NCI-H82 treated with DMSO at 0.1 percent for 48 hours (cell line): ENCODE data around the gene GIMAP5.
"Not testable (repeated sequence)": the region's sequence is repeated elsewhere in the genome, so short reads cannot be mapped to it uniquely, and the experiment has no call there.

ENCODE experiments used
- DNase-seq: peaks from one replicate; lab custom pipeline; 2025; ENCODE audit not compliant: unreplicated experiment; lab: John Stamatoyannopoulos, UW

The GIMAP5 gene

GRCh38 chr7:150766334-150766709 lies 29.1 kb downstream of the GIMAP5 start:
- no peak for DNase-seq

GRCh38 chr7:150769768-150770167 lies 32.5 kb downstream of the GIMAP5 start:
- DNase-seq = no peak

GRCh38 chr7:150774131-150774530 lies 36.9 kb downstream of the GIMAP5 start:
- not testable (repeated sequence) for DNase-seq

- no peak for DNase-seq
Measured at GRCh38 chr7:150778014-150778737, 41.0 kb downstream of the GIMAP5 start.

GRCh38 chr7:150778738-150779301 lies 41.6 kb downstream of the GIMAP5 start:
- DNase-seq = peak; percentile 80

- DNase-seq = no peak
Measured at GRCh38 chr7:150780292-150780691, 43.1 kb downstream of the GIMAP5 start.

GRCh38 chr7:150781103-150781502 lies 43.9 kb downstream of the GIMAP5 start:
- no peak for DNase-seq

GRCh38 chr7:150781961-150782360 lies 44.7 kb downstream of the GIMAP5 start:
- DNase-seq = no peak

- DNase-seq = no peak
Measured at GRCh38 chr7:150784120-150784736, 47.0 kb downstream of the GIMAP5 start.

GRCh38 chr7:150784954-150785353 lies 47.7 kb downstream of the GIMAP5 start:
- DNase-seq = no peak

GRCh38 chr7:150787321-150788281 lies 50.4 kb downstream of the GIMAP5 start:
- DNase-seq = peak; percentile 78

- DNase-seq = no peak
Measured at GRCh38 chr7:150788474-150789269, 51.5 kb downstream of the GIMAP5 start.

- DNase-seq = no peak
Measured at GRCh38 chr7:150790416-150791075, 53.3 kb downstream of the GIMAP5 start.

- no peak for DNase-seq
Measured at GRCh38 chr7:150791304-150791703, 54.1 kb downstream of the GIMAP5 start.

GRCh38 chr7:150791746-150792452 lies 54.7 kb downstream of the GIMAP5 start:
- no peak for DNase-seq
